NCI-H345 treated with DMSO at 0.1 percent for 48 hours (cell line): ENCODE data around the gene PACSIN1.
A peak's percentile ranks its signal among the peaks of the same experiment; 100 is the strongest.
"Not testable (repeated sequence)": the region's sequence is repeated elsewhere in the genome, so short reads cannot be mapped to it uniquely, and the experiment has no call there.

Experiments used
- DNase-seq: peaks from one replicate; lab custom pipeline; 2025; ENCODE audit not compliant: unreplicated experiment; lab: John Stamatoyannopoulos, UW

The PACSIN1 gene

DNA sequence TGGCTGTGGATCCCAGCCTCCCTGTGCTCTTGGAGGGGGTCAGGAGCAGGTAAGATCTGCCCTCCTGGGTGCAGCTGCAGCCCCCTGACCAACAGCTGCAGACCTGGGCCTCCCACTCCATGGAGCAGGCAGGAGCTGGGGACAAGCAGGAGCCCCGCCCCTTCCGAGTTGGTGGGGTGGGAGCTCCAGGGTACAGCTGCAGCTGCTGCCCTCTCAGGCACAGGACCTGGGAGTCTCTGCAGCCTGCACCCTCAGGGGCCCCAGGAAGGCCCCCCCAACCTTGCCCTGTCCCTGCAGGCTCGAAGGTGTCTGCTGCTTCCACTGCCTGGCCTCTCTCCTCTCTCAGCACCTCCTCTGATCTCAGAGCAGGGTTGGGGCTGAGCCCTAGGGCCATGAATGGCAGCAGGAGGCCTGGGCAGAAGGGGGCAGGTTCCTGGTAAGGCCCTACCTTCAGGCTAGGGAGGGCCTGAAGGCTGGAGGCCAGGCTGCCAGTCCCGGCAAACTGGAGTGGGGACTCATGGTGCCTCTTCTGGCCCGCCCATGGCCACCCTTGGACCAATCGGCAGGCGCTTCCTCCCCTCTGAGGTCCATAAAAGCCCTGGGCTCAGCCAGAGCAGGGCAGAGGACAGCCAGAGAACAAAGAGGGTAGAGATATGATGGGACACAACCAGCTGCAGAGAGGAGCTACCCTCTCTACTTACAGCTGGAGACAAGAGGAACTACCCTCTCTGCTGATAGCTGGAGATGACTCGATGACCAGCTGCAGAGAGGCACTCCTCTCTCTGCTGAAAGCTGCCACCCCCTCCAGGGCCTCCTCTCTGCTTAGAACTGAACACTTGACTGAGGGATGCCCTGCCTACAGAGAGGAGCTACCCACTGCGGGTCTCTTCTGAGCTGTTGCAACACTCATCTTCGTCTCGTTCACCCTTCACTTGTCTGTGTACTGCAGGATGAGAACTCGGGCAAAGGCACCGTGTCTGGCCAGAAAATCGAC is 7.8 kb upstream of the PACSIN1 start:
- no peak for DNase-seq

DNA sequence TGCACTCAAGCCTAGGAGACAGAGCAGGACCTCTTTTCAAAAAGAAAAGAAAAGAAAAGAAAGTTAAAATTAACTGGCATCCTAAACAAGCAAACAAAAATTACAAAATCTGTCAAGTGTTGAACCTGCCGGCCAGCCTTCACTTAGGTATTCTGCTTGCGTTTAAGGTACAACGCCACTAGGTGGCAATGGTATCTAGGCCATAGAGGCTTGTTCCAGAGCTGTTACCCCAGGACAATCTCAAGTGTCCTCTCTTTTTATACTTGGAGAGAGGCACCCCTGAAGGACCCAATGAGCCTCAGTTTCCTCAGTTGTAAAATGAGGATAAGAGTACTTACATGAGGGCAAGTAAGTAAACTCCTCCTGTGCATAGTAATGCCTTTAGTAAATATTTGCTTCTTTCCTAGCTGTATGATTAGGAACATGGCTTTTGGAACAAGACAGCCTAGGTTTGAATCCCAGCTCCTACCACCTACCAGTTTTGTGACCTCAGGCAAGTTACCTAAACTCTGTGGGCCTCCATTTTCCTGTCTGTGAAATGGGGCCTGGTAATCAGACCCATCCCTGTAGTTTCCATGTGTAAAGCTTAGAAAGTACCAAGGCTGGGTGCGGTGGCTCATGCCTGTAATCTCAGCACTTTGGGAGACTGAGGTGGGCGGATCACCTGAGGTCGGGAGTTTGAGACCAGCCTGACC is 5.8 kb upstream of the PACSIN1 start:
- DNase-seq, result peak; percentile 39

DNA sequence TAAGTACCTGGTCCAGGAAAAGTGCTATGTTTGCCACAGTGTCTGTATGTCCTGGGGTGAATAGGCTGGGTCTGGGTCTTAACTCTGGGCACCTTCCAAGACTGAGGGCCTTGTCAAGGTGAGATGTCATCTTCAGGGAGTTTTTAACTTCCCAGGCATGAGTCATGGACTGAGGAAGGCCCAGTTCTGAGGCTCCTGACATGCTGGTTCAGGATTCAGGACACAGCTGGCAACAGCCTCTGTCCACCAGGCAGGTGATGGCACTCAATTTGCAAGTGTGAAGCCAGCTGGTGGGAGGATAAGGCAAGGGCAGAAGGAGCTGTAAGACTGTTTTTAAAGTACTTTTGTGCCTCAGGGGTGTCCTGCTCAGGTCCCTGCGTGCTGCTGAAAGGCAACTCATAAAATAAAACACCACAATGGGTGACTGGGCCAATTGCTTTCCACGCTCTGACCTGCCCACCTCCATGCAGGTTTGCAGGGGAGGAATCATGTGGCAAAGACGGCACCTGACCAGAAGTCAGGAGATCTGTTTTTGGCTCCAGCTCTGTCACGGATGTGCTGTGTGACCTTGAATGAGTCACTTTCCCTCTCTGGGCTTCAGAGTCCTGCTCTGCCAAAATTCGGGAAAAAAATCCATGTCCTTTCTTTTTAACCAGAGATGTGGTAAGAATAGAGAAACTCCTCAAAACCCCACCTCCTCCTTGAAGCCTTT is 4.9 kb upstream of the PACSIN1 start:
- no peak for DNase-seq

DNA sequence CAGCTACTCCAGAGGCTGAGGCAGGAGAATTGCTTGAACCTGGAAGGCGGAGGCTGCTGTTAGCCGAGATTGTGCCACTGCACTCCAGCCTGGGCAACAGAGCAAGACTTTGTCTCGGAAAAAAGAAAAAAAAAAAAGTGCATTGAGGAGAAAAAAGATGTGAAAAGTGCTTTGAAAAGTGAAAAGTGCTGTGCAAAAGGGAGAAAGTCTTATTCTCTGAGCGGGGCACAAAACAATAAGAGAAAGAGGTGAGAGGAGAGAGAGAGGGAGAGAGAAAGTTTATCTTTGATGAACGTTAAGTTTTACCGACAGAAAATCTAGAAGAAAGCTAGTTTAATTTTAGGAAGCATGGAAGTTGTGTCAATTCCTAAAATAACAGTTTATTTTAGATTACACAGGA is 3.9 kb upstream of the PACSIN1 start:
- no peak for DNase-seq

DNA sequence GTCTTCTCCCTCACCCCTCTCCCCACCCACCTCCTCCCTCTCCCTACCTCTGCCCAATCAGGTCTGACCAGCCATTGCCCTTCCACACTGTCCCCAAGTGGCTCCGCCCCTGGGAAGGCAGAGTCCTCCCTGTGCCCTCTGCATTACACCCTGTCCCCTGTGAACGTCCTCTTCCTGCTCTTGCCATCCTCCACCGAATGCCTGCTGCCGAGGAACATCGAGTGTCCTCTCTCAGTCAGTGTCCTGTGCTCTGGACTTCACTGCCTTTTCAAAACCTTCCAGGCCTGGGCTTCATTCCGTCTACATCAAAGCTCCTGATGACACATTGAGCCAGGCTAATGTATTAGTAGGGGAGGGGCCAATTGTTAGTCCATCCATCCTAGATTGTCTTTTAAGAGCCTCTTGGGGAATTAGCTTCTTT is 3.3 kb upstream of the PACSIN1 start:
- DNase-seq, result no peak

DNA sequence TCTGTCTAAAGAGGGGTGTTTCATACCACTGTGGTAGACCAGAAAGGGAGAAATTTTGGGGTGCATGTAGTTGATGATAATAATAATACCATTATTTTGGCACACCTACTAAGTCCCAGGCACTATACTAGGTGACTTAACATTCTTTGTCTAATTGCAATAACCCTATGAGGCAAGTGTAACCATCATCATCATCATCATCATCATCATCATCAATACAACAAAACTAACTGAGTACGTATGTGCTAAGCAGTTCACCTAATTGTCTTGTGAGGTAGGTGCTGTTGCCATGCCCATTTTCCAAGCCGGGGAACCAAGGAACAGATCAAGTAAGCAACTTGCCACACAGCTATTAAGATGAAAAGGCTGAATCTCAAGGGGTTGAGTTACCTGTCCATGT is 2.6 kb upstream of the PACSIN1 start:
- DNase-seq, result no peak

DNA sequence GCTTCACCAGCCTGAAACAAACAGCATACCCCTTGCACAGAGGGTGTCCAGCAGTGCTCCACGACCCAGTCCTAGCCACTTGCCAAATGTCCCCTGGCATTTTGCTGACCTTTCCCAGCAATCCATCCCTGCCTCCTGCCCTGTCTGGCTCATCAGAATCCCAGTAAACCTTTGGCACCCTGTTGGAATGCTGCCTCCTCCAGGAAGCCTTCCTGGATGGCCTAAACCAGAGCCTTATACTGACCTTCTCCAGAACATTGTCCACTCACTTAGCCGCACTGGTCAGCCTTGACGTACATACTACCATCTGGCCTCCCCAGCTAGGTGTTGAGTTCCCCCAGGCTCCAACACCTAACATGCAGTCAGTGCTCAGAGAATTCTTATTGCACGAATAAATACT is 2.0 kb upstream of the PACSIN1 start:
- no peak for DNase-seq

DNA sequence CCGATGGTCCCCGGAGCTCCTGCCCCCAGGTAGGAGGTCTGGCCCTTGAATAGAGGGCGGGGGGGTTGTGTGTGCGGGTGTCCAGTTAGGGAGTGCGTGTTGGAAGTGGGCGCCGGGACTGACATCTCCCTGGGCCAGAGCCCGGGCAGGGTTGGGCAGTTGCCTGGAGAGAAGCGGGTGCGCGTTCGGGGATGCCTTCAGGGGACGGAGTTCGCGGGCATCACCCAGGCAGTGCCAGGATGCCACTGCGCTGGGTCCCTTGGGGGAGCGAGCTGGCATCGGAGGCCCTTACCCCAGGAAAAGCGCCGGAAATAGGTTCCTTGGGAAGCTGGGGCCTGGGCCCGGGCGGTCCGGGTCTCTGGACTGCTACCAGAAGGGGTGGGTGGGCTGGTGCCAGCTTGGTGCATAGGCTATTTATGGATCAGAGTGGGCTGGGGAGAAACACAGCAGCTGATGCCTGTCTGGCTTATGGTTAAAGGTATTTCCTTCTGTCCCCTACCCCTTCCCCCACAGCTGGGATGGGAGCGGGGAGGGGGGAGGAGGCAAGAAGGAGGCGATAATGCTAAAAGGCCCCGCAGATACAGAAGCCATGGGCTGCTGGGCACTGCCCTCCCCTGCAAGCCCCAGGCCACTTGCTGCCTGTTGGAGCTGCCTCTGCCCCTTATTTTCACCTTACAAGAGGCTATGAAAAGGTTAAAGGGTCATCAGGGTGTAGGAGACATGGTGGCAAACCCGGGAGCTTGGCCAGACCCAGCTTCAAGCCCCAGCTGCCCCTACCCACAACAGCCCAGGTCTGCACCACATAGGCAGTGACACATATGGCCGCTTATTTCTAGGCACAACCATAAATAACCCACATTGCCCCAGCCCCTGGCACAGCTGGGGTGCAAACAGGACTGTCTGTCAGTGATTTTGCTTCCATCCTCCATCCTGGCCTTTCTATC is 638 bp downstream of the PACSIN1 start:
- no peak for DNase-seq

DNA sequence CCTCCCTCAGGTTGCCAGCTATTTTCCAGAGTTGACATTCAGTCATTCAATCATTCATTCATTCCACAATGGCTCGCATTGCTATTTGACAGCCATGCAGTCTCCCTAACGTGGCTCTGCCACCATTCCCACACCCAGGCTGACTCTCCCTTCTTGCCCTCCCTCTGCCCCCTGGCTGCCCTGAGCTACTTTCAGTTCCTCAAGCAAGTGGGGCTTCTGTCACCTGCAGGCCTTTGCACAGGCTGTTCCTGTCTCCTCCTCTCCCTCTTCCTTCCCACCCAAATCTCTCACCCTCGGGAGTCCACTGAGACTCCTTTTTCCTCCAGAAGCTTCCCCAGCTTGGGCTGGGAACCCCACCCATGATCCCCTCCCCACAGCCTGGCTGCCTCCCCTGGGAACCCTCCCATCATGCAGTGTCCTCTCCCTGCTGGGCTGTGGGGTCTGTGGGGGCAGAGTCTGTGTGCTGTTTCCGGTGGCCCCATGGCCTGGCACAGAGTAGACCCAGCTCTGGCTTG is 2.6 kb downstream of the PACSIN1 start:
- no peak for DNase-seq

DNA sequence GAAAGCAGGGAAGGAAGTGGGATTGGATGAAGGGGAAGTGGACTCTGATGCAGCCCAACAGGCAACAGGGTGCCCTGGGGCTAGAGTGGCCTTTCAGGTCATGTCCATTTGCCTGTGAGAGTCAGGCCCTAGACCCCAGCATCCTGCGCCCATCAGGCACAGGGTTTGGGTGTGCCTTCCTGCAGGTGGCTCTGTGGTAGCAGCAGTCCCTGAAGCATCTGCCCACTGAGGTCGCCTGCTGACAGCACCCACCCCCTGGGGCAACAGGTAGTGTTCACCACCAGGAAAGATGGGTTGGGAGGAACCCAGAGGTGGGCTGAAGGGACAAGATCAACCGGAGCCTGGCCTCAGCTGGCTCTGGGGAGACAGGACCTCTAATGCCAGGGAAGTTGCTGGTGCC is 3.6 kb downstream of the PACSIN1 start:
- no peak for DNase-seq

DNA sequence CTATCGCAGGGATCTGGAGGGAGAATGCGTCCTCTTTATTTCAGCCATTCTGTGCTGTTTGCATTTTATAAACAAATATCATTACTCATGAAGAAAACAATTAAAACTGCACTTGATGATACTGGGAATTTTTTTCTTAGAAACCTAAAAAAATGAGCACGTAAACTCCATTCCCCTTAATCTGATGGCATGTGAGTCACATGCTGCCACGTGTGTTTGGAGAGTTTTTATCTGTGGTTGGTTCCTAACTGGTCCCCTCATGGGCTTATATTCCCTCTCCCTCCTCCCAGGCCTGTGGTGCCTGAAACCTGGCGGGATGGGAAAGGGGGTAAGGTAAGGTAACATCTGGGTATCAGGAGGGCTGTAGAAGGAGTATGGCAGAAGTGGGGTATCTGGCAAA is 6.5 kb downstream of the PACSIN1 start:
- no peak for DNase-seq

DNA sequence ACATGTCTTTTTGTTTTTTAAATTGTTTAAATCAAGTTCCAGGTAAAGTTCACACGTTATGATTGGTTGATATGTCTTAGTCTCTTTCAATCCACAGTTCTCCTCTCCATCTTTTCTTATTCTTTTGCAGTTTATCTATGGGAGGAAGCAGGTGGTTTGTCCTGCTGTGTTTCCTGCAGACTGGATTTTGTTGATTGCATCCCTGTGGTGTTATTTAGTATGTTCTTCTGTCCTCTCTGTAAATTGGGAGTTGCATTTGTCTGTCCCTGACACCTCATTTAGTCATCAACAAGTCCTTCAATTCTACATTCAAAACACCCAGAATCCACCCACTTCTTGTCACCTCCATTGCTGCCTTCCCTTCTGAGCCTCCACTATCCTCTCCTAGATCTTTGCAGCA is 8.1 kb downstream of the PACSIN1 start:
- no peak for DNase-seq

DNA sequence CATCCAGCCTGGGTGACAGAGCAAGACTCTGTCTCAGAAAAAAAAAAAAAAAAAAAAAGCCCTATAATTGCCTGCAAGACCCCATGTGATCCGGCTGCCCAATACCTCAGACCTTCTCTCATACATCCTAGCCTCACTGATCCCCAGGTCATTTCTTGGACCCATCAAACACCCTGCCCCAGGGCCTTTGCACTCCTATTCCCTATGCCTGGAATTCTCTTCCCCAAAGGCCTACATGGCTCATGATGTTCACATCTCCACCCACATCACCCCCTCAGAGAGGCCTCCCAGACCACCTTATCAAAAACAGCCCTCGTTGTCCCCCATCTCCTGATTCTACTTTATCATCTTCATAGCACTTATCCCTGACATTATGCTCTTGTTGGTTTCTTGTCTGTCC is 8.9 kb downstream of the PACSIN1 start:
- DNase-seq, result no peak

DNA sequence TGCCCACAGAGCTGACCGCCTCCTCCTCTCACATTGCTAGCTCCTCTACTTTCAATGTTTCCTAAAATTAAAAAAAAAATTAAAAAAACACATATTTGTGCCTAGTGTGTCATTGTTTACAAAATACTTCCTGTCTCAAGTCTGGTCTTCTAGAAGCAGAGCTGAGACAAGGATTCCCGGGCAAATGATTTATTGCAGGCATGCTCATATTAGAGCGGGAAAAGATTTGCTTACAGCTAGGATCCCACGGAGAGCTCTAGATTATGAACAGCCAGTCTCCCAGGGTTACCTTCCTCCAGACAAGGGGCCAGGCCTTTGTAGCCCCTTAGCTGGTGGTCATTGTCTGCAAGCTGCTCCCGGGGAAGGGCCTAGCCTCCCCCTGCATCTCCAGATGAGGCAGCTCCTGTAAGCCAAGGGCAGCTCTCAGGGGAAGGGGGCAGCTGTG is 9.4 kb downstream of the PACSIN1 start:
- no peak for DNase-seq

DNA sequence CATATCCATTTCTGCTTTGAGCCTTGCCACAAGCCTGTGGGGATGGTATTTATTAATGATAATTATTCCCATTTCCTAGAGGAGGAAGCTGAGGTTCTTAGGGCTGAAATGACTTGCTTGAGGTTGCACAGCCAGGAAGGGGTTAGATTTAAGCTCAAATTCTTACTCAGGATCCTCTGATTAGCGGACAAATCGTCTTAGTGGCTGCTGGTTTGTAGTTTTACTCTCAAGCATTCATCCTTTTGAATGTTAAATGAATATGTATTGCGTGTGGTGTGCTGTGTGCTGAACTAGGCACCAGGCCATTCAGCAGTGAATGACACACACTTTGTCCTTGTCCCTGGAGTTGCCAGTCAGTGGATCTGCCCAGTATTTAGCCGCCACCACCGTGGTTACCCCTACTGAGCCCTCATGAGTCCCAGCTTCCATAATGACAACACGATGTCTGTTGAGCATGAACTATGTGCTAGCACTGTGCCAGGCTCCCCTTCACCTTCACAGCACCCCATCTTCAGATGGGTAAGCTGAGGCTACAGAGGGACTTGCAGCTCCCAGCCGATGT is 10.0 kb downstream of the PACSIN1 start:
- no peak for DNase-seq

DNA sequence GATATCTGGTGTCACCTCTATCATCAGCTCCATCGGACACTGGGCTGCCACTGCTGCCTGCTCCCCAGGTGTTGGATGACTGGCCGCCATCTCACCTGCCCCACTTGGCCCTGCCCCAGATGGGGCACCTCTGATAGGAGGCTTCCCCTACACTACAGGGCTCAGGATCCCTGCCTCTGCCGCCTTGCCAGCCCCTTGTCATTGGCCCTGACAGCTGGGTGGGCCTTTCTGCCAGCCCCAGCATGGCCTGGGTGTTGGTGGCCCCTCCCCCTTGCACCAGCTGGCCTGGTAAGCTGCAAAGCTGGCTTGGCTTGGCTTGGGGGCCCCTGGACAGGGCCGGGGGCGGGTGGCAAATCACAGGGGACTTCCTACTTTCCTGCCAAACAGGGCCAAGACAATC is 10.6 kb downstream of the PACSIN1 start:
- DNase-seq, result no peak

DNA sequence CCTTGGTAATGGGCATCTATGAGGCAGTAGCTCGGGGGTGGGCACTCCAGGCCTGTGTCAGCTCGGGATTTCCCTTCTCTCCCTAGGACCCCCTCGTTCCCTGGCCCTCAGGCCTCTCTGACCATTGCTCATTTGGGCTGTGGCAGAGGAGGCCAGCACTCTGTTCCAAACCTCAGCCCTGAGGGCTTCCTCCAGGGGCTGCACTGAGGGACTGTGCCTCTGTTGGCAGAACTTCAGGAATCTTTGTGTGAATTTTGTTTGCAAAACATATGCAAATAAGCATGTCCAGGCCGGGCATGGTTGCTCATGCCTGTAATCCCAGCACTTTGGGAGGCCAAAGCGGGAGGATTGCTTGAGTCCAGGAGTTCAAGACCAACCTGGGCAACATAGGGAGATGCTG is 11.0 kb downstream of the PACSIN1 start:
- no peak for DNase-seq

DNA sequence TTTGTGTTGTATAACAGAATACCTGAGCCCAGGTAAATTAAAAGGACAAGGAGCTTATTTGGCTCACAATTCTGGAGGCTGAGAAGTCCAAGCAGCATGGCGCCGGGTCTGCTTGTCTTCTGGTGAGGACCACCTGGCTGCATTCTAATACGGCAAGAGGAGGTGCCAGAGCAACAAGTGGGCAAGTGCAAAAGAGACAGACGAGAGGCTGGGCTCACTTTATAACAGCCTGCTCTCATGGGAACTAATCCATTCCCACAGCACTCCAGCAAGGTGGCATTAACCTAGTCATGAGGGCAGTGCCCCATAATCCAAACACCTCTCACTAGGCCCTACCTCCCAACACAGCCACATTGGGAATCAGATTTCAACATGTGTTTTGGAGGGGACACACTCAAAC is 12.9 kb downstream of the PACSIN1 start:
- no peak for DNase-seq

DNA sequence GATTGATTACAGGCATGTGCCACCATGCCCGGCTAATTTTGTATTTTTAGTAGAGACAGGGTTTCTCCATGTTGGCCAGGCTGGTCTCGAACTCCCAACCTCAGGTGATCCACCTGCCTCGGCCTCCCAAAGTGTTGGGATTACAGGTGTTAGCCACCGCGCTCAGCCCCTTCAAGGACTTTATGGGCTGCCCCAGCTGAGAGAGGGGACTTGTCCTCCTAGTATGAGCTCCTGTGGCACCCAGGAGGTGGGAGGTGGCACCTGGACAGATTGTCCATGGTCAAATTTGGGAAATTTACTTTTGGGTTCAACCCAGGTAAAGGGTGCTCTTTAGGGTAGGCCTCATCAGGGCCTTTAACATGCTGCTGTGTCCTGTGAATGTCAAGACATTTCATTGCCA is 17.9 kb downstream of the PACSIN1 start:
- not testable (repeated sequence) for DNase-seq

DNA sequence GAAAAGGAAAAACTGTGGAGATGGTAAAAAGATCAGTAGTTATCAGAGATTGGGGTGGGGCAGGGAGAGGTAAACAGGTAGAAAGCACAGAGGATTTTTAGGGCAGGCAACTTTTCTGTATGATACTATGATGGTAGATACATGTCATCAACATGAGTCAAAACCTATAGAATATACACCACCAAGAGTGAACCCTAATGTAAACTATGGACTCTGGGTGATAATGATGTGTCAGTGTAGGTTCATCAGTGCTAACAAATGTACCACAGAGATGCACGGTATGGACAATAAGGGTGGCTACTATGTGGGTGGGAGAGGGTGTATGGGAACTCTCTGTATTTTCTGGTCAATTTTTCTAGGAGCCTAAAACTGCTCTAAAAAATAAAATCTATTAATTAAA is 18.5 kb downstream of the PACSIN1 start:
- no peak for DNase-seq
